Osteoblast (primary cell): ENCODE data around the gene SPEF2. TPM values are rescaled to one million over a fixed set of nuclear protein-coding genes. Genes with fewer than 3 reads are reported as not detected.
A peak's percentile ranks its signal among the peaks of the same experiment; 100 is the strongest.

Experiments
- DNase-seq: peaks from one replicate; pipeline ENCODE4 v3.0.0; 2011; ENCODE audit warnings: low spot score, mixed read lengths; ENCODE audit not compliant: insufficient read length; ENCODE audit errors: missing footprints
- H2AFZ ChIP-seq: 2 replicates; pipeline ENCODE4 v1.6.0; 2011; ENCODE audit warnings: mild to moderate bottlenecking, low read length
- H3K27ac ChIP-seq: 2 replicates; pipeline ENCODE4 v1.5.1; 2011; ENCODE audit warnings: mild to moderate bottlenecking, low read depth, low read length, moderate library complexity
- H3K27me3 ChIP-seq: 2 replicates; pipeline ENCODE4 v1.6.0; 2012; ENCODE audit warnings: mild to moderate bottlenecking, control low read depth, inconsistent platforms, low read length, moderate library complexity; ENCODE audit not compliant: insufficient read depth
- H3K36me3 ChIP-seq: 2 replicates; pipeline ENCODE4 v1.5.1; 2011; ENCODE audit warnings: mild to moderate bottlenecking, low read length, control low read depth, moderate library complexity; ENCODE audit not compliant: insufficient read depth
- H3K4me1 ChIP-seq: 2 replicates; pipeline ENCODE4 v1.5.1; 2011; ENCODE audit warnings: mild to moderate bottlenecking, low read length, control low read depth, moderate library complexity; ENCODE audit not compliant: insufficient read depth
- H3K4me2 ChIP-seq: 2 replicates; pipeline ENCODE4 v1.6.0; 2011; ENCODE audit warnings: mild to moderate bottlenecking, low read length; ENCODE audit not compliant: insufficient read depth
- H3K4me3 ChIP-seq: fragments of 200-600 bp; sonication (generic); 3 replicates; pipeline ENCODE4 v1.5.1; 2012; ENCODE audit warnings: mild to moderate bottlenecking, low read length, inconsistent platforms; ENCODE audit not compliant: insufficient read depth
- H3K79me2 ChIP-seq: 2 replicates; pipeline ENCODE4 v1.6.0; 2012; ENCODE audit warnings: mild to moderate bottlenecking, low read length, control low read depth, inconsistent platforms; ENCODE audit not compliant: insufficient read depth
- H3K9me3 ChIP-seq: 2 replicates; pipeline ENCODE4 v1.5.1; 2011; ENCODE audit warnings: low read depth, low read length, control low read depth
- H4K20me1 ChIP-seq: 2 replicates; pipeline ENCODE4 v1.6.0; 2012; ENCODE audit warnings: mild to moderate bottlenecking, low read length, control low read depth; ENCODE audit not compliant: insufficient read depth
- total RNA-seq: library from RNA; depleted of rRNA; stranded (reverse); fragments of >200 nt; gene quantifications from 2 replicates; pipeline ENCODE4 v1.2.3, GENCODE V29; 2012
- TF ChIP-seq, protein P1 (sequence below): IDR thresholded peaks from 2 replicates; pipeline ENCODE4 v1.5.1; 2011; ENCODE audit warnings: mild to moderate bottlenecking, low read depth, low read length, moderate library complexity; ENCODE audit errors: extremely low read depth

The SPEF2 gene
- total RNA-seq, 1 donor, result 7.2 TPM

DNA sequence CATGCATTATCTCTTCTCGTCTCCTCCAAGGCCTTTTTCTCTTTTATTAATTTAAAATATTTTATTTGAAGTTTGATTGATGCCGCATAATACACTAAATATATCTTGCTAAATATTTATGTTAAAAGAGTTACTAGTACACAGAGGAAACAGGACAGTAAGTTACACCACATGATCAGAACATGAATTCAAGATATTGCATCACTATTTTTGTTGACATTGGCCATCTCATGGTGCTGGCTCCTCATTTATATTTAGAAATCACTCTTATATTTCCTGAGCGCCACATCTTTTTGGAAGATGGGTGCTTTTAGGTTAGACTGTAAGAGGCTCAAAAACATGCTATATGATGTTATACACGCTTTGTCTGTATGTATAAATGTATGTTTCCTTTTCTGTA, 23.0 kb downstream of the SPEF2 start:
- H3K27ac ChIP-seq, result no peak overlapping the region
- no peak overlapping the region for H3K4me2 ChIP-seq
- H3K27me3 ChIP-seq, result no peaks in the 10 kb centered on the region
- no peaks in the 10 kb centered on the region for H3K79me2 ChIP-seq
- H3K36me3 ChIP-seq, result no peaks in the 10 kb centered on the region
- no peaks in the 10 kb centered on the region for H3K4me1 ChIP-seq
- H4K20me1 ChIP-seq, result no peaks in the 10 kb centered on the region
- no peak for DNase-seq
- no peaks in the 10 kb centered on the region for H3K9me3 ChIP-seq
- no peak overlapping the region for H3K4me3 ChIP-seq
- H2AFZ ChIP-seq, result no peak overlapping the region
- TF ChIP-seq, protein P1, sequence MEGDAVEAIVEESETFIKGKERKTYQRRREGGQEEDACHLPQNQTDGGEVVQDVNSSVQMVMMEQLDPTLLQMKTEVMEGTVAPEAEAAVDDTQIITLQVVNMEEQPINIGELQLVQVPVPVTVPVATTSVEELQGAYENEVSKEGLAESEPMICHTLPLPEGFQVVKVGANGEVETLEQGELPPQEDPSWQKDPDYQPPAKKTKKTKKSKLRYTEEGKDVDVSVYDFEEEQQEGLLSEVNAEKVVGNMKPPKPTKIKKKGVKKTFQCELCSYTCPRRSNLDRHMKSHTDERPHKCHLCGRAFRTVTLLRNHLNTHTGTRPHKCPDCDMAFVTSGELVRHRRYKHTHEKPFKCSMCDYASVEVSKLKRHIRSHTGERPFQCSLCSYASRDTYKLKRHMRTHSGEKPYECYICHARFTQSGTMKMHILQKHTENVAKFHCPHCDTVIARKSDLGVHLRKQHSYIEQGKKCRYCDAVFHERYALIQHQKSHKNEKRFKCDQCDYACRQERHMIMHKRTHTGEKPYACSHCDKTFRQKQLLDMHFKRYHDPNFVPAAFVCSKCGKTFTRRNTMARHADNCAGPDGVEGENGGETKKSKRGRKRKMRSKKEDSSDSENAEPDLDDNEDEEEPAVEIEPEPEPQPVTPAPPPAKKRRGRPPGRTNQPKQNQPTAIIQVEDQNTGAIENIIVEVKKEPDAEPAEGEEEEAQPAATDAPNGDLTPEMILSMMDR, result no peak

DNA sequence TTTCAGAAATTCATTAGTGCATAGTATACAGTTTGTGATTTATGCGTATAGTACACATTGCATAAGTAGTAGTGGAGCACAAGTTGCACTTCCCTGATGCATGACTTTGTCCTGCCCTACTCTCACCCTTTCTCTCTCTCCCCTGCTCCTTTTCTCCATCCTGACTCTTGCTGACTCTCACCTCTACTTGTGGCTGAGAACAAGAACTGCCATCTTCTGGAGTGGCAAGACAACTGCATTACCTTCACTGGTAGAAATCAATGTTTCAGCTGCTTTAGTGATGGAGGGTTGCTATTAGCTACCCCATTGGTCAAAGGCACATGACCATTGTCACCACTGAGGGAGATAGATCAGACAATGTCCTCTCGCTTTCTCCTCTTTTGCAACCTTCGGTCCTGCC, 26.9 kb downstream of the SPEF2 start:
- H3K27ac ChIP-seq, result no peak overlapping the region
- TF ChIP-seq, protein P1, result peak; percentile 23
- no peak for DNase-seq
- H3K4me2 ChIP-seq, result no peak overlapping the region
- H3K4me1 ChIP-seq, result no peaks in the 10 kb centered on the region
- H3K27me3 ChIP-seq, result no peaks in the 10 kb centered on the region
- no peak overlapping the region for H3K4me3 ChIP-seq
- H3K36me3 ChIP-seq, result no peaks in the 10 kb centered on the region
- H3K9me3 ChIP-seq, result no peaks in the 10 kb centered on the region
- H2AFZ ChIP-seq, result no peak overlapping the region
- no peaks in the 10 kb centered on the region for H3K79me2 ChIP-seq
- H4K20me1 ChIP-seq, result no peaks in the 10 kb centered on the region

DNA sequence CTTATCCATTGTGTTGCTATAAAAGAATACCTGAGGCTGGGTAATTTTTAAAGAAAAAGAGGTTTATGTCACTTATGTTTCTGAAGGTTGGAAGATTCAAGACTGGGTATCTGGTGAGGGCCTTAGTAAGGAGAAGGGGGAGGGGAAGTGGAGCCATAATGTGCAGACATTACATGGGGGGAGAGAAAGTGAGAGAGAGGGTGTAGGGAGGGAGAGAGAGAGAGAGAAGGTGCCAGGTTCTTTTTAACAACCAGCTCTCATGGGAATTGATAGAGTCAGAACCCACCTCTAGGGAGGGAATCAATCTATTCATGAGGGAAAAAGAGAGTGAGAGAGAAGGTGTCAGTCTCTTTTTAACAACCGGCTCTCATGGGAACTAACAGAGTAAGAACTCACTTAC, 29.5 kb downstream of the SPEF2 start:
- no peaks in the 10 kb centered on the region for H3K36me3 ChIP-seq
- TF ChIP-seq, protein P1, result no peak
- no peak overlapping the region for H3K4me2 ChIP-seq
- H2AFZ ChIP-seq, result no peak overlapping the region
- no peak overlapping the region for H3K4me3 ChIP-seq
- no peaks in the 10 kb centered on the region for H3K4me1 ChIP-seq
- H3K27ac ChIP-seq, result no peak overlapping the region
- DNase-seq, result no peak
- no peaks in the 10 kb centered on the region for H3K79me2 ChIP-seq
- no peaks in the 10 kb centered on the region for H4K20me1 ChIP-seq
- H3K27me3 ChIP-seq, result no peaks in the 10 kb centered on the region
- no peaks in the 10 kb centered on the region for H3K9me3 ChIP-seq

DNA sequence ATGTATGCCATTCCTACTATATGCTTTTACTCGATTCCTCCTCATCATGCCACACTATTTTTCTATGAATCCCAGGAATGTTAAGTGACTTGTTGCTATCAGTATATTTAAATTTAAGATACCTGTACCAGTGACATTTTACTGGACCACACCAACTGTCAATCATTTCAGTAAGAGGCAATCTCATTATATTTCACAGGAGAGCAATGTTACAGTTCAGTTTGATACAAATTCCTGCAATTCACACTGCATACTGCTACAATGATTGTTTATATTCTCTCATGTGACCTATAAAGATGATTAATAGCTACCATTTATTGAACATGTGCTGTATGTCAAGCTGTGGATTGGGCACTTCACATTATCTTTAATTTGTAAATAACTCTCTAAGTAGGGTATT, 30.0 kb downstream of the SPEF2 start:
- Histone ChIP-seq H3K4me3 (no peak overlapping the region), H3K27me3 (no peaks in the 10 kb centered on the region), H3K9me3 (no peaks in the 10 kb centered on the region), H3K36me3 (no peaks in the 10 kb centered on the region), H4K20me1 (no peaks in the 10 kb centered on the region), H3K27ac (no peak overlapping the region), H3K4me2 (no peak overlapping the region), H3K4me1 (no peaks in the 10 kb centered on the region), H3K79me2 (no peaks in the 10 kb centered on the region), H2AFZ (no peak overlapping the region)
- no peak for DNase-seq
- TF ChIP-seq, protein P1, result no peak
